ENCODE data around the gene TBC1D1.
"Not testable (repeated sequence)": the region's sequence is repeated elsewhere in the genome, so short reads cannot be mapped to it uniquely, and the experiment has no call there.

The TBC1D1 gene

DNA sequence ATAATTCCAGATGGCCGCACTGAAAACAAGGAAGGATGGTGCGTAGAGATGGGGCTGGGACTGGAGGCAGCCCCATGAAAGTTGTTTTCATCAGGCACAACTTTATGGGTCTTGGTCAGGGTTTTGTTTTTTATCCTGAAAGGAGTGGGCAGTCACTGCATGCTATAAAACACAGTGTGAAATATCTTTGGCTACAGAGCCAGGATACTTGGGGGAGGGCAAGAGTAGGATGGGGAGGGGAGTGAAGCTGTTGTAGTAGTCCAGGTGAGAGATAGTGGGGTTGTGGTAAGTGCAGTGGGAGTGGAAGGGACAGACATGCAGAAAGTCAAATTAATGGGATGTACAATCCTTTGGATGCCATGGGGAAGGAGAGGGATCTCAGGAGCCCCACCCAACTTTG is 125.8 kb downstream of the TBC1D1 start:
- DNase-seq: no peak

DNA sequence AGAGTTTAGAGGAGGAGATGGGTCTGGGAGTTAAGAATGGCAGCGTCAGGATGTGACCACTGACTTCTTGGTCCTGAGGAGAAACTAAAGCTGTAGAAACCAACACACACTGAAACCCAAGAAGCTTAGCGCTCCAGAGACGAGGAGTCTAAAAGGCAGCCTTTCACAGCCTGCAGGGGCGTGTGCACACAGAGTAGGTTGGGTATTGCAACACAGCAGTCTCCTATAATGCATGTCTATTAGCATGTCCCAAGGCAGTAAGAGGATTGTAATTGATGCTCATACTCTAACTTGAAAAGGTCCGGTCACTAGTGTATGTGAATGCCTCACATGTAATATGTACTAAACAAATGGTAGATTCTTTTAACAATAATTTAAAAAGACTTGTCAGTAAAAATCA is 126.7 kb downstream of the TBC1D1 start:
- no peak for DNase-seq

DNA sequence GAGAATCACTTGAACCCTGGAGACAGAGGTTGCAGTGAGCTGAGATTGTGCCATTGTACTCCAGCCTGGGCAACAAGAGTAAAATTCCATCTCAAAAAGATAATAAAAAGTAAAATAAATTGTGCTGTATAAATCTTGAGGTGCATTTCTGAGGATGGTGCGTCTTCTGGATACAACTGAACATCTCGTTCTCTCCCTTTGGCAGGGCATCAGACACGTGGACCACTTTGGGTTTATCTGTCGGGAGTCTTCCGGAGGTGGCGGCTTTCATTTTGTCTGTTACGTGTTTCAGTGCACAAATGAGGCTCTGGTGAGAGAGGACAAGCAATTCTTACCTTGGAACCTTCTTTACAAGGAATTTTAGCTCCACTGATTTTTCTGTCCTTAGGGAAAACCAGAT is 129.5 kb downstream of the TBC1D1 start:
- DNase-seq: no peak

DNA sequence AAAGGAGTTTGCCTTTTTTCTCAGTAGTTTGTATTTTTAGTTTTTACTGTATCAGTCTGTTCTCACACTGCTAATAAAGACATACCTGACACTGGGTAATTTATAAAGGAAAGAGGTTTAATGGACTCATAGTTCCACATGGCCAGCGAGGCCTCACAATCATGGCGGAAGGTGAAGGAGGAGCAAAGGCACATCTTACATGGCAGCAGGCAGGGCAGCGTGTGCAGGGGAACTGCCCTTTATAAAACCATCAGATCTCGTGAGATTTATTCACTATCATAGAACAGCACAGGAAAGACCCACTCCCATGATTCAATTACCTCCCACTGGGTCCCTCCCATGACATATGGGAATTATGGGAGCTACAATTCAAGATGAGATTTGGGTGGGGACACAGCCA is 130.1 kb downstream of the TBC1D1 start:
- not testable (repeated sequence) for DNase-seq

DNA sequence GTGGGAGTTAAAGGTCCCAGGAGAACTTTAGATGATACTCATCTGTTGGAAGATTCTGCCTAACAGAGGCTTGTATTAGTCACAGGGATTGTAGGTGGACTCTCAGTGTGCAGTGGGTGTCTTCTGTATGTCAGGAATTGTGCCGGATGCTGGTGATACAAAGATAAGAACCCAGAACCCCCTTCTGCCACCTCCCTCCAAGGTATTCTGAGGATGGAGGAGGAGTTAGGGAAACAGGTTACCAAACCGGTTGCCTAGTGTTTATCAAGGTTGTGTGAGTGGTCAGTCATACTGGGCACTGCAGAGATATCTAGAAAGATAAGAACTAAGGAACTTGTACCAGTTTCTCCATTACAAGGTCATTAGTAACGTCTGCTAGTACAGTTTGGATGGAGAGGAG is 130.9 kb downstream of the TBC1D1 start:
- DNase-seq: no peak

DNA sequence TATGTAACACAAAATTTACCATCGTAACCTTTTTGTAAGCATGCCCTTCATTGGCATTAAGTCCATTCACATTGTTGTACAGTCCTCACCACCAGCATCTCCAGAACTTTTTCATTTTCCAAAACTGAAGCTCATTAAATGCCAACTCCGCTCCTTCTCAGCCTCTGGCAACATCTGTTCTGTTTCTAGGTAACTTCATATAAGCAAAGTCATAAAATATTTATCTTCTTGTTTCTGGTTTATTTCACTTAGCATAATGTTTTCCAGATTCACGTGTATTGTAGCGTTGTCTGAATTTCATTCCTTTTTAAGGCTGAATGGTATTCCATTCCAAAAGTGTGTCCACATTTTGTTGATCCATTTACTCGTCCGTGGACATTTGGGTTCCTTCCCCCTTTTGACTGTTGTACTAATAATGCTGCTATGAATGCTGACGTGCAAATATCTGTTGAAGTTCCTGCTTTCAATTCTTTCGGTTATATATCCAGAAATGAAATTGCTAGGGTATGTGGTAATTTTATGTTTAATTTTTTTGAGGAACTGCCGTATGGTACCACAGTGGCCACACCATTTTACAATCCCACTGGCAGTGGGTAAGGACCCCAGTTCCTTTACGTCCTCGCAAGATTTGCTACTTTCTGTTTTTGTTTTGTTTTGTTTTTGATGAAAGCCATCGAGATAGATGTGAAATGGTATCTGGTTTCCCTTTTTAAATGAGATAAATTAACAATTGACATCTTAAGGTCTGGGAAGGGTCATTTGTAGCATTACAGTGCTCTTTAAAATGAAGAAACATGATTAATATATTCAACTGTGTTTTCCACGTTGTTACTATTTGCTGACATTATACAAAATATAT is 132.7 kb downstream of the TBC1D1 start:
- DNase-seq: peak; percentile 91

DNA sequence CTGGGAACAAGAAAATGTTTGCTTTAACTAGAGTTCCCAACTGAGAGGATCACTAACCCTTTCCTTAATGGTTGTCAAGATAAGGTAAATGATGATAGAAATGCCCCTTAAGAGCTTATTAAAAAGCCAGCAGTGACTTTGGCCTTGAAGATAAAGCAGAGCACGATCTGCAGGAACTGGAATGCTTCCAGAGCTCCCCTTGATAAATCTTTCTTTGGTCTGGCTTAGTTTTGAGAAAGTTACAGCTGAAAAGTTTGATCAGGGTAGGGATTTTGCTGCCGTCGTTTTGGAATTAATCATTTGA is 133.3 kb downstream of the TBC1D1 start:
- no peak for DNase-seq

DNA sequence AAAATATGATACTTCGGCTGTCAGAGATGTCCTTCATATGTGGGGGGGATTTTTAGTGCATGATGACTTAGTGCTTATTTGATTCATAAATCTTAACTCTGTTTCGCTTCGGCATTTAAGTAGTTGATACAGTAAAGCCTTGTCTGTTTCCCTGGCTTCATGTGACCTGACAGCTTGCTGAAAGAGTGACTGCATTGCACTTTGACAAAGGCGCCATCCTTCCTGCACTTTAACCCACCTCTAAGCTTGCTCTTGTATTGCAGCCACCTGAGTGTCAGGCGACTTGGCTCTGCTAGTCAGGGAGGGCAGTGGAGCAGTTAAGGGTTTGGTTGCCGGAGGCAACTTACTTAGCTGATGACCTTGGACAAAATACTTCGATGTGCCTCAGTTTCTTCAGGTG is 134.8 kb downstream of the TBC1D1 start:
- no peak for DNase-seq

DNA sequence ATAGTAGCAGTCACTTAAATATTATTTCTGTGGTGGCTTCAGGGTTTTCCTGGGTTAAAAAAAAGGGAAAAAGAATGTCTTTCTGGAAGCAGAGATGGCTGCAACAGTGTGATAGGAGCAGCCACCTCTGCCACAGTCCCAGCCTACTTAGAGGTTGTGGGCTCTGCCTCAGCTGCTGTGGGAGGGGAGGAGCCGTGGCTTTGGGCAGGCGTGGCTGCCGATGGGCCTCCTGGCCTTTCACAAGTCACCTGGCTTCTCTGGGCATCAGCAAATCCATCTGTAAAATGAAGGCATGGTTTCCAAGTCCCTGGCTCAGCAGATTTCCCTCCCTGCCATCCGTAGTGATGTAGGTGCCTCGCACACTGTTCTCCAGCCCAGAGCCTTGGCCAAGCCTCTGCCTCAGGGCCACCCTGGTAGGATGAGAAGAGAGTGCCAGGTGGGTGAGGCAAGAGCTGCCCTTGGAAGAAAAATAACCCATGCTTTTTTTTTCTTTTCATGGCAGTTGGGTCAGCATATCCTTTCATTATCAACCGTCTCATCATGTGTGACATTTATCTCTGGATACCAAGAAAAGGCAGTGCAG is 135.4 kb downstream of the TBC1D1 start:
- DNase-seq: no peak

DNA sequence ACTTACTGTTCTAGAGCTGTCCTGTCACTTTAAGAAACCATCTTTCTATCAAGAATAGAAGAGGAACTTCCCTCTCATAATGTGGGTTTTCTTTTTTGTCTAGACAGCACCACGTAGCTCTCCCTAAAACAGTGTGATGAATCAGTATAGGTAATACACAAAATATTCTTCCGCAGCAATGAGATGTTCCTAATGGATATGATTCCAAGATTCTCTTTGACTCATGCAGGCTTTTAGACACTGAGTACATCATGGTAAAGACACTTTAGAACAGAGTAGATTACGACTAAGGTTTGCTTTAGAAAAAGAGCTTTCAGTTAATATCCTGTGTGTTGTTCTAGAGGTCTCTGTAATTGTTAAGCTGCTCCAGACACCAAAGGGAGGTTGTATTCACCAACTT is 139.1 kb downstream of the TBC1D1 start:
- DNase-seq: no peak

DNA sequence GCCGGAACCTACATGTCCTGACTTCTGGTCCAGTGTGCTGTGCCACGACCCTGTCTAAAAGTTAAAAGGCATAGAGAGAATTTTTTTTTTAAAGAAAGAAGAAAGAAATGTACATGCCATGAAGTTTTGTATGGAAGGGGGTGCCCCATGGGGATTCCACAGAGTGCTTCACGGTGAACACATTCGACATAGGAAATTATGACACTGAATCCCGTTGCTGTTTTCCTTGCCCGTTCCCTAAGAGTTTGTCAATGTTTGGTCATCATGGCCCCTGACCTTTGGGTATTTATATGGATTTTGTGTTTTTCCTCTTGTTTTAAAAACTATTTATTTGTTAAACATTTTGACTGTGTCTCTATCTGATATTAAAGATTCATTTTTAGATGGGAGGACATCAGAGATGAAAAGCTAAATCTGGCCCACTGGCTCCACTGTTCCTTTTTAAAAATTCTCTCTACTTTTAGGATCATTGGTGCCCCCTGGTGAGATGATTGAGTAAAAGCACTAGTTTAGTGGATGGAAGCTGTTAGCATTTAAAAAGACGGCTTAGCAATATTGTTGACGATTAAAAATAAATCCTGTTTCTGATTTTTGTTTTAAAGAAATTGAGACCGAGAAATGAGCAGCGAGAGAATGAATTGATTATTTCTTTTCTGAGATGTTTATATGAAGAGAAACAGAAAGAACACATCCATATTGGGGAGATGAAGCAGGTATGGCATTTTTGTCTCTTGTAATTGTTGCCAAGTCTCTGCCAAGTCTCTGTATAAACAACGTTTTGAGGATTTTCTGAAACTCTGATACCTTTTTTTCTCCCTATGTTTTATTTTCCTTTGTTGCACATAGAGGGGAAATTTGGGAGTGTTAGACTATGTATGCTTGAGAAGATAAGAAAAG is 144.3 kb downstream of the TBC1D1 start:
- peak; percentile 71 for DNase-seq

DNA sequence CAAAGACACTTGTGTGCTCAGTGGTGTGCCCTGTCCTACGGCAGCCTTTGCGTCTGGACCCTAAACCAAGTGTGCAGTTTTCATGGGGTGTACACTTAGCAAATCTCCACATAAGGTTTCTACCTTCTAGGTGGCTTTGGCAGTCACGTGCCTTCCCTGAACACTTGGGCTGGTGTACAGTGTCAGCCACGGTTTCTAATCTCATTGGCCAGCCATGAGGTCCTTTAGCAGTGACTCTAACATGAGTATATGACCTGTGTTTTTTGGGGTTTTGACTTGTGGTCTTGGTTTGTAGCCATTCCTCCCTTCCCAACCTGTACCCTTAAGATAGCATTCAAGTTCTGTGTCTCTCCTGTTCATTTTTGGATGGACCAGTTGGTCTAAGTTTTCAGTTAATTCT is 145.7 kb downstream of the TBC1D1 start:
- no peak for DNase-seq

DNA sequence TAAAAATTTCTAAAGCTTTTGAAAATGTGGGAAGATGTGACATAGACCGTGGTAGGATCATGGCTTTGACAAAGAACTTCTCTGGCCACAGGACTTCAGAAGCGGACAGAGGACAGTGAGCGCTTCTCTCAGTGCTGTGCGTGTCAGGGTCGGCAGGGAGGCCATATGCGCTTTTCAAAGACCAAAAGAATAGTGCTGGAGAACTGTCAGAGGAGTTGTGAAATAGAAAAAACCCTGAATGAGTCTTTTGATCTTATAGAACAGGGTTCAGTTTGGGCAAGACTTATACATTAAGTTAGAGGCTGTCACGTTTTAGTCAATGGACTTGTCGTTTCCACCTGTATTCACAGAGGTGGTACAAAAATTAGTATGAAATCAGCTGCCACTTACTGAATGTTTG is 146.7 kb downstream of the TBC1D1 start:
- DNase-seq: no peak

DNA sequence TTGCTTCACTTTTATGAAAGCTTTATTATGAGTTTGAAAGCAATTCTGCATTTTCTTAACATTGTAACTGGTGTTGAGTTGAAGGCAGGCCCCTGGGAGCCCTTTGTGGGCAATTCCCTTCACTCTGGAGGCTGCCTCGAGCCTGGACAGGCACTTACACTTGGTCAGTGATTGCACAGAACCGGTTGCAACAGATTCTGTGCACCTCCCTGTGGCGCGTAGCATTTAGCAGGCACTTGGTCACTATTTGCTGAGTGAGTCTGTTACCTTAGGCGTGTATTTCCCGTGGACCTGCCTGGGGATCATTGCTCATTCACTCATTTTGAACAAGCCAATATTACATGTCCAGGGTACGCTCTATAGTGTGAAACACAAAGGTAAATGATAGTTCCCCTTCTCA is 149.7 kb downstream of the TBC1D1 start:
- no peak for DNase-seq

DNA sequence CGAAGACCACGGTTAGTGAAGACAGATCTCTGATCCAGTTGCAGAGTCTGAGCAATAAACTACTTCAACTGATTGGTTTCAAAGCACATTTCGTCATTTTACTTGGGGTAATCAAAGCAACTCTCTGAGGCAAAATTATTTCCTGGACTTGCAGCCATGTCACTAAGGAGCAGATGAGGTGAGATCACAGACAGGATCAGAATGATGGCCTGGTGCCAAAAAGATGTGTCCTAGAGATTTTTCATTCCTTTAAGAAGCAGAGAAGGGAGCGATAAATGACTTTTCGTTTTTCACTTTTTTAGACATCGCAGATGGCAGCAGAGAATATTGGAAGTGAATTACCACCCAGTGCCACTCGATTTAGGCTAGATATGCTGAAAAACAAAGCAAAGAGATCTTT is 153.2 kb downstream of the TBC1D1 start:
- DNase-seq: no peak

DNA sequence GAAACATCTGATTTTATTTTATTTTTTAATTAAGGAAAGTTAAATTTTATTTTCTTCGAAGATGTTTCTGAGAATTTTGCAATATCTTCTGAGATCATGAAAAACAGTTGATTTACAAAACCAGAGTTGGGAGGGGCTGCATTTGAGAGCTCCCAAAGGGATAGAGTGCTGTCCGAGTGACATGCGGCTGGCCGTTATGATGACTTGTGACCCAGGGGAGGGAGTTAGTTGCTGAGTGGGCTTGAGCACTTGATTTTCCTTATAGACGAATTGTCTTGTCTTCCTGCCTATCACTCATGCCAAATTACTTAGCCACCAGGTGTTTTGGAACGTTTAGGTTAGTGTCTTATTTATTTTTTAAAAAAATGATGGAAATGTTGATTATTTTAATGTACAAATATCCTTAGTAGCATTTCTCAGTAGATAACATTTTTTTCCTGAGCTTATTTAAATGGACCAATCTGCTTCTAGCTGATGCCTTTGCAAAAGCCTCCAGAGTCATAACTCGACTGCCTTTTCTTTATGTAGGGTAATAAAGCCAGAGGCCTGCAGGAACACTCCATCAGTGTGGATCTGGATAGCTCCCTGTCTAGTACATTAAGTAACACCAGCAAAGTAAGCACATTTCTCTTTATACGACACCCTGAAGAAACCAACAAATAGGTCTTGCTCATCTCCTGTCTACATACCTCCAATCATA is 154.6 kb downstream of the TBC1D1 start:
- no peak for DNase-seq

DNA sequence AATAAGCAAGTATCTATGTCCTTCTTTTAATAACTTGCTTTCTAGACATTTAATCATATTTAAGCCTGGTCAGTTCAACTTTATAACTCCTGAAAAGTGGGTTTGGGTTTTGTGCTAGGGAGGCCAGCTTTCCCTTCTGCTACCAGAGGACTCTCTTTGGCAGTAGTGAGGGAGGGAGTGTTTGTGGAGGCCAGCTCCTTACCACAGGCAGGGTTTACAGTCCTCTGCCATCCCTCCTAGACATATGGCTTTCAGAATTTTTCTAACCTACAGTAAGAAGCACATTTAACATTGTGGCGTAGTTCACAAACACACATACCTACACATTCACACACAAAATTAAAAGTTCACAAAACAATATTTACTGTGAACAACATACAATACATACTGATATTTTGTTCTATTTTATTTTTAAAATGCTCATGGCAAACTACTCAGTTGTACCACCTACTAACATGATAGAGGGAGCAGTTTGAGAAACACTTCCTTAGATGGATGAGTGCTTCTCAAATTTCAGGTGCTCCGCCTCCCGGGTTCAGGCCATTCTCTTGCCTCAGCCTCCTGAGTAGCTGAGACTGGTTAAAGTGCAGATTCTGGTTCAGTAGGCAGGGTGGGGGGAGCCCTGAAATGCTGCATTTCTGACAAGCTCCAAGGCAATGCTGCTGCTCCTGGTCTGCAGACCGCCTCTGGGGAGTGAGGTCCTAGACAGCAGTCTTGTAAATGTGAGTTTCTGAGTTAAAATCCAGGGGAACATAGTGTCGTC is 156.0 kb downstream of the TBC1D1 start:
- no peak for DNase-seq

DNA sequence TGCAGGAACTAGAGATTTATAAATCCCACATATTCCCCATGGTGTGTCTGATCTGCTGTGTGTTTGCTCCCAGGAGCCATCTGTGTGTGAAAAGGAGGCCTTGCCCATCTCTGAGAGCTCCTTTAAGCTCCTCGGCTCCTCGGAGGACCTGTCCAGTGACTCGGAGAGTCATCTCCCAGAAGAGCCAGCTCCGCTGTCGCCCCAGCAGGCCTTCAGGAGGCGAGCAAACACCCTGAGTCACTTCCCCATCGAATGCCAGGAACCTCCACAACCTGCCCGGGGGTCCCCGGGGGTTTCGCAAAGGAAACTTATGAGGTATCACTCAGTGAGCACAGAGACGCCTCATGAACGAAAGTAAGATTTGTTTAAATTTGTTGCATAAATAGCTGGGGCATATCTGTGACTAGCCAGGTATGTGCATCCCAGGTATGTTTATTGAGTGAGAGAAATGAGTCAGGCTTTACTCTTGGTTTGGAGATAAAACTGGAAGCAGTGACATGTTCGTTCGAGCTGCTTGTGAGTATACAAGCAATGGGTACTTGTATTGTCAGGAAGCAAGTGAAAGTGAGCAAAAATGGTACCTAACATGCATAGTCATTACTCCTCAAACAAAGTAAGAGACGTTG is 158.8 kb downstream of the TBC1D1 start:
- DNase-seq: no peak

DNA sequence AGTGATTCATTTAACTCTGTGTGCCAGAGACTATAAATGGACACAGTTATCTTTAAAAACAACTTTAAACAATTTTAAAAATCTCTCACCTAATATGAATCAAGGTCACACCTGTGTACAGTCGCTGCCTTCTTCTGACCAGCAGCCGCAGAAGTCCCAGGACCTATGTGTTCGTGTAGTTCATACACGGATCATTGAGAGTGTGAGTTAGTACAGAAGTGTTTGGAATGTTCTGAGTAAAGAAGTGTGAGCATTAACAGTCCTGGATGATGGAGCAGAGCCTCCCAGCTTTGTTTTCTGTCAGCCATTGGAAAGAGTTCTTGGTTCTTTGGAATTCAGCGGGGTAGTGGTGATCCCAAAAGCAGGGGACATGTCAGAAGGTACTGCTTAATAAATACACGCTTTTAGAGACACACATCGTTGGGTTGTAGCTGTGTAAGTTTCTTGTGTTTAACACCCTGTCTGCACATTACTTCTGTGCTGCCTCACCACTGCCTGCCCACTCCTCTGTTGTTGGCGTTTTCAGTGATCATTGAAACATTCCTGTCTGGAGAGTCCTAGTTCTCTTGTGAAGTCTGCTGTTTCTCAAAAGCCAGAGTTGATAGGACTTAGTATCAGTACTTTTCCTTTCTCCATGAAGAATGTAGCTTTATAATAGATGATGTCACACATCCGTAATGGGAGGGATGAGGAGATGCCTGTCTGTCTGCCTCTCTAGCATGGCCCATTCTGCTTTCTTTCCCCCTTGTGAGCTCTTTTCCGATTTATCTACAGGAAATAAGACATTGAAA is 159.9 kb downstream of the TBC1D1 start:
- no peak for DNase-seq

DNA sequence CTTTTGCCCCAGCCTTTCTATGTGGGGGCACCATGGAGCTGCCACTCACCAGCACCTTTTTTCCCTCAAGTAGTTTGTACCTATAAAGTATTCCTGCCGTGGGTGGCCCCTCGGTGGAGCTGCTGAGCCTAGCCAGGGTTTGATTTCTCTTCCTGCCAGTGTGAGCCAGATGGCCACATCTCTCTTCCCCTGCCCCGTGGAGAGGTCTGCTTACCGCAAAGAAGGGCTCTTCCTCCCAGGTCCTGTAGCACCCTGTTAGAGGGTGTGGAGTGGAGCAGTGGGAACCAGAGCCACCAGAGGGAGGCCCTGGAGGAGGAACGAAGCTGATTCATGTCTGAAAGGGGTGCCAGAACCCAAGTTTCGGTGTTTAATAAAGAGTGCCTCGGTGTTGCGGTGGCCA is 164.7 kb downstream of the TBC1D1 start:
- no peak for DNase-seq

DNA sequence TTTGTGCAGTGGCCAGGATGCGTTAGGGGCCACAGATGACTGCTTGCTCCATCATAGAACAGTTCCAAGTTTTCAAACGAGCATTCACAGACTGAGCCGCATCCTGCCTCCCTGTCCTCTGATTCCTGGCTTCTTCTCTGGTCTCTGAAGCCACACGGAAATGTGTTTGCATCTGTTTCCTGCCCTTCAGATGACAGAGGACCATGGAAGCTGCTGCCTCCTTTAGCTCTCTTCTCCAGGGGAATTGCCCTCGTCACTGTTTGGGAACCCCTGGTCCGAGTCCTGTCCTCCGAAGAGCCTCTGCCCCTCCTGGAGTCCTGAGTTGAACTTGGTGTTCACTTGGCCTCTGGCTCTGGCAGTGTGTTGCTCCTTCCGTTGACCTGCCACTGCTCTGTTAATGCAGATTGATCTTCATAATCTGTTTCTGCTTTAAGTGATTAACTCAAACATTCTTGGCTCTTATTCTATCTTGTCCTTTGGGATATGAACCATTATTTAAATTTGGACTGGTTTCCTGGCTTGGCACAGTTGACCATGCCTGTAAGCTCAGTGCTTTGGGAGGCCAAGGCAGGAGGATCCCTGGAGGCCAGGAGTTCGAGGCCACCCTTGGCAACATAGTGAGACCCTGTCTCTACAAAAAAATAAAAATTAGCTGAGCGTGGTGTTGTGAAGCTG is 165.3 kb downstream of the TBC1D1 start:
- no peak for DNase-seq
